Uterus (tissue), 2 donors: ENCODE measurements around the gene CCR3.

Experiments used
- POLR2A ChIP-seq, 2 donors: fragments of 450-650 bp; IDR thresholded peaks; one replicate each; pipeline ENCODE4 v1.6.1; 2016; ENCODE audit warnings: antibody characterized with exemption in 2 of 2, mild to moderate bottlenecking in 1 of 2, moderate library complexity in 1 of 2
- TF ChIP-seq, protein P1 (sequence below), 4 experiments: fragments of 200-600 bp in 2 of 4; fragments of 450-650 bp in 2 of 4; sonication (generic) in 2 of 4; IDR thresholded peaks; one replicate each; pipeline ENCODE4 v1.5.1; 2016 to 2019; ENCODE audit warnings: antibody characterized with exemption in 4 of 4, mild to moderate bottlenecking in 2 of 4, moderate library complexity in 1 of 4

GRCh38 chr3:46231323-46231722, 10.9 kb upstream of the CCR3 start:
- TF ChIP-seq POLR2A (IDR thresholded peaks at IDR 0.05), result no peak
- TF ChIP-seq, protein P1, sequence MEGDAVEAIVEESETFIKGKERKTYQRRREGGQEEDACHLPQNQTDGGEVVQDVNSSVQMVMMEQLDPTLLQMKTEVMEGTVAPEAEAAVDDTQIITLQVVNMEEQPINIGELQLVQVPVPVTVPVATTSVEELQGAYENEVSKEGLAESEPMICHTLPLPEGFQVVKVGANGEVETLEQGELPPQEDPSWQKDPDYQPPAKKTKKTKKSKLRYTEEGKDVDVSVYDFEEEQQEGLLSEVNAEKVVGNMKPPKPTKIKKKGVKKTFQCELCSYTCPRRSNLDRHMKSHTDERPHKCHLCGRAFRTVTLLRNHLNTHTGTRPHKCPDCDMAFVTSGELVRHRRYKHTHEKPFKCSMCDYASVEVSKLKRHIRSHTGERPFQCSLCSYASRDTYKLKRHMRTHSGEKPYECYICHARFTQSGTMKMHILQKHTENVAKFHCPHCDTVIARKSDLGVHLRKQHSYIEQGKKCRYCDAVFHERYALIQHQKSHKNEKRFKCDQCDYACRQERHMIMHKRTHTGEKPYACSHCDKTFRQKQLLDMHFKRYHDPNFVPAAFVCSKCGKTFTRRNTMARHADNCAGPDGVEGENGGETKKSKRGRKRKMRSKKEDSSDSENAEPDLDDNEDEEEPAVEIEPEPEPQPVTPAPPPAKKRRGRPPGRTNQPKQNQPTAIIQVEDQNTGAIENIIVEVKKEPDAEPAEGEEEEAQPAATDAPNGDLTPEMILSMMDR (IDR thresholded peaks at IDR 0.05), result no peak
